AML-193 (cell line): ENCODE data around the gene SHQ1.
"Not testable (repeated sequence)": the region's sequence is repeated elsewhere in the genome, so short reads cannot be mapped to it uniquely, and the experiment has no call there.

ENCODE experiments used
- DNase-seq, 2 experiments: peaks; one replicate each; lab custom pipeline; 2025; lab: John Stamatoyannopoulos, UW

The SHQ1 gene

DNA sequence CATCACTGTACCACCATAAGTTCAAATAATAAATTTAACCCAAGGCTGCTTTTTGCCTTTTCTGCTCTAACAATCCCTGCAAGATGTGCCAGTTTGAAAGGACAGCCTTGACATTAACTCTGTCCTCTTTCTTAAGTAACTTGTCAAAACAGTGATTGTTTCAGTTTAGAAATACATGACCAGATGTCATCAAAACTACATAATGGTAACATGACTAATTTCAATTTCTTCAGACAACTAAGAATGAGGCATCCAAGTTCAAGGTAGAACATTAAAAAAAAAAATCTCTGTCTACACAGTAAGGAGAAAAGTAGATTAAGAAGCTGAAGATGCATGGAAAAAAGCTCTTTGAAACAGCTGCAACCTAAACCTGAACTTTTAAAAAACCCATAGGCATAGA is 47.4 kb downstream of the SHQ1 start:
- no peak for DNase-seq

DNA sequence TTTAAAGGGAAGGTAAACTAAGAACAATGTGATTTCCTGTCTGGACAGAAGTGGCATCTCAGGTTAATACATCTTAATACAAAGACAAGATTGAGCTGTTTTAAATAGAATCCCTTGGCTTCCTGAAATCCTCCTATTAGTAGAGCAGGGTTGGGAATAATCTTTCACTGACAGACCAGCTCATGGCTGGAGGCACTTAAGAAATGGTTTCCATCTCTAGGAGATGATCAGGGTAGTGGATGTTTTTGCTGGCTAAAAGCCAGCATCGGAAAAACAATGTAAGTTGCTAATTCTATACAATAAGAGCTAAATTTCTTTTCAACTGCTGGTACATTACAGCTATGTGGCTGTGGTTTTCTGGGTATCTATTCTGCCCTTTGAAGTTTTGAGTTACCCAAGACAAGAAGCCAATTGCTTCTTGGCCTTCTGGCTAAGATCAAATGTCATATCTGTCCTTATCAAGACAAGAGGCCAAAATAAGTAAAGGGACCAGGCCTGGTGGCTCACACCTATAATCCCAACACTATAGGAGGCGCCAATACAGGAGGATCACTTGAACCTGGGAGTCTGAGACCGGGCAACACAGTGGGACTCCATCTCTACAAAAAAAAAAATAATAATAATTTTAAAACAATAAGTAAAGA is 49.6 kb downstream of the SHQ1 start:
- no peak for DNase-seq

DNA sequence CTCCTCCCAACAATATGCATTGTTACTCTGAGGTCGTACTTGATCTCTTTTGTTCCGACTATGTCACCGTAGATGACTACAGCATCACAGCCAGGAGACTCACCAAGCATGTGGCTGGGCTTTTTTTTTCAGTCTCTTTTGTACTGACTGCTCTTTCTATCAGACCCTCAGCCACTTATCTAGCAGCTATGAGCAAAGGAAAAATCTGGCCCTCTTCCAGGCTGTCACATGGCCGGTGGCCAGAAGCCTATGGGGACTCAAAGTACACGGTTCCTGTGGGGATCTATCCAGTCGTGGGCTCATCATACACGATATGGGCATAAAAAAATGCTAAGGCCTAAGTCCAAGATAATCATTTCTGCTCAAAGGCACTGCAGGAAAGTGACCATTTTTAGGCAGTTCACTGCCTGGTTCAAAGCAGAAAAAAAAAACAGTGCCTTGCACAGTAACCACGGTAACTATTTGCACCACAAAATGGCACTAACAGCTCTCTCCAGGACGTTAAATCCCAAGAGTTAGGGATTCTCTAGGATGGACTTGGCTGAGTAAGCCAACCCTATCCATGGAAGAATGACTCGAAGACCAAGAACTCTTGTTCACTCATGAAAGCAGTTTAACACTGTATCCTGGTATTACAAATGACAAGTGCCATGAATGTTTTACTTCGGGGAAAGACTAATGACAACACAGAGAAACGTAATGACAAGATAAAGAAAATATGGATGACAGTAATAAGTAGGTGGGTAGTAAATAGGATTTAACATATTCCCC is 50.3 kb downstream of the SHQ1 start:
- DNase-seq = no peak

DNA sequence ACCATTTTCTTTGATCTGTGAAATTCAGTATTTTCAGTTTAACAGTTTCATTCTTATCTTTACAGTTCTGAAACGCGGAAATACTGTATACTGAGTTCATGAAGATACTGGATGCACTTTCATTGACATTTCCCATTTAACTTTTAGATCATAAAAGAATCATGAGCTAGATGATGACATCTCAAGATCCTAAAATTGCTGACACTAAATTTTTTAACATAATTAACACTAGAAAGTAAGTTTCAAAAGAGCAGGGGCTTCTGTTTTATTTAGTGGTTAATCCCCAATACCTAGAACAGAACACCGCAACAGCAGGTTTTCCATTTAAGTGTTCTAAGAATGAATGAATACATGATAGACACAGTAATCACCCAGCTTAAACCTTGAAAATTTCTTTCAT is 54.2 kb downstream of the SHQ1 start:
- no peak for DNase-seq

DNA sequence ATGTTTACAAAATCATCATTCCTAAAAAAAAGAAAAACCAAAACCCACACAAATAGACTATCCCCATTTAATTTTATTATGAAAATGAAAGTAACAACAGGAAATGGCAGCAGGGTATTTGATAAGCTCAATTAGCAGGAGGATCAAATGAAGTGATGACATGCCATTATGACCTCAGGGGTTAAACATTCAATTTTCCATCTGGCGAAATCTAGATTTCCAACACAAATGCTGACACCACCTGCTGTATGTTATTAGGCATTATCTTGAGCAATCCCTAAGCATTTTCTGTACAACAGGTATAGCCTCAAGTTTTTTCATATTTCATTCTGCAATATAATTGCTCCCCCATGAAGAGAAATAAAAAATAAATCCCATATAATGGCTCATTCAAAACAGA is 57.1 kb downstream of the SHQ1 start:
- no peak for DNase-seq

DNA sequence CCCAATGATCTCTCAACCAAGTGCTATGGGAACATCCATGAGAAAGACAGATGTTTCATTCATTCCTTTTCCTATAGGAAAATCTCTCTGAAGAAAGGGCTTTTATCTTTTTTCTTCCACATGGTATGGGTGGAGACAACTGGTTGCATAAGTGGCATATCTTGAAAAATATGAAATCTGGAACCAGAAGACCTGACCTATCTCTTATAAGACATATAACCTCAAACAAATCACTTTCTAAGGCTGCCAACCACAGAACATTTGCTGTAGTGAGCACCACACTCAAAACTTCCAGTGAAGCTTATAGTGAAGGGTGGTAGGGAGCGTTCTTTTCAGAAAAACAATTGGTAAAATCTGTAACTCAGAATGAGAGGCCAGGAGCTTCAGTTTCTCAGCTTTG is 58.5 kb downstream of the SHQ1 start:
- DNase-seq = no peak

DNA sequence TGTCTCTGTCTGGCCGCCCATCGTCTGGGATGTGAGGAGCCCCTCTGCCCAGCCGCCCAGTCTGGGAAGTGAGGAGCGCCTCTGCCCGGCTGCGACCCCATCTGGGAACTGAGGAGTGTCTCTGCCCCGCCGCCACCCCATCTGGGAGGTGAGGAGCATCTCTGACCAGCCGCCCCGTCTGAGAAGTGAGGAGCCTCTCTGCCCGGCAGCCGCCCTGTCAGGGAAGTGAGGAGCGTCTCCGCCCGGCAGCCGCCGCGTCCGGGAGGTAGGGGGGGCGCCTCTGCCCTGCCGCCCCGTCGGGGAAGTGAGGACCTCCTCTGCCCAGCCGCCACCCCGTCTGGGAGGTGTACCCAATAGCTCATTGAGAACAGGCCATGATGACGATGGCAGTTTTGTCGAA is 60.0 kb downstream of the SHQ1 start:
- not testable (repeated sequence) for DNase-seq

DNA sequence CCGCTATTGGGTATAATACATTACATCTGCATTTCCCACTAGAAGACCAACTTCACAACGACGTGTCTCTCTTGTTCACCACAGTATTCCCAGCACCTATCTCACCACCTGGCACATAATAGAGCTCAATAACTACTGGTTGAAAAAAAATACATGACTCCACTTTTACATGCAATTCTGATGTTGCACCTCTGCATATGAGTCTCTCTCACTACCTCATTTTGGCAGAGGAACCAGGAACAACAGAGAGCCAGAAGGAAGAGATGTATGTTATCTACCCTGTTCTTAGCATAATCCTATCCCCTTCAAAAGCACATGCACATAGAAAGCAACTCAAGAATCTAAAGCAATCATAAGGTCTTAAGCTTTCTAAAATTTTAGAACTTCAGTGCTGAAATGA is 61.6 kb downstream of the SHQ1 start:
- no peak for DNase-seq

DNA sequence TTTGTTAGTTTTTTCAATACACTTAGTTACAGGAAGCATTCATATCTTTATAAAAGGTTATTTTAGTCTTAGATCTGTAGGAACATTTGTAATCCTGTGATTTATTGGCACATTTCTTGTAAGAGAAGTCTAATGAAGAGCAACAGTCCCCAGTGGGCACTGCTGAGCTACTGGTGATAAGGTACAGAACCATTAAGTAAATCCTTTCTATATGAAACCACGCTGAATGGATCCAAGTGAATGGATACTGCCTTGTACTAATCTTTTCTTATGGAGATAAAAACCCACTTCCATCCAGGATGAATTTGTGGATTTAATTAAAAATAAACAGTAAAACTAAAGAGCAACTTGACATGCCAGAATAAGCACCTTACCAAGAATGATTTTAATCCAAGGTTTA is 64.0 kb downstream of the SHQ1 start:
- no peak for DNase-seq

DNA sequence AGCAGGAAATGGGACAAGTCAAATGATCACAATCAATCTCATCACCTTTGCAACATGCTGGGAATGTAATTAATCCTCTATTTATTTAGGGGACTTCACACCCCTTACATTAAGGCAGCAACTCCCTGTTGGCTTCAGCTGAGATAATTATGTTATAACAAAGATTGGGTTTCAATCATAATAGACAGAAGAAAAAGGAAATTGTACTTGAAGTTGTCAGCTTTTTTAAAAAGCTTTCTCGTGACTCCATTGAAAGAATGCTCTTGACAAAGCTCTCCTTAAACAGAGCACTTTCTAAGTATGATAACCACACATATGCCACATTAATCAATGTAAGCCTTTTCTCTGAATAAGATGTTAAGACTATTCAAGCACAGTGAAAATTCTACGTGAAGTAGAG is 65.7 kb downstream of the SHQ1 start:
- no peak for DNase-seq

DNA sequence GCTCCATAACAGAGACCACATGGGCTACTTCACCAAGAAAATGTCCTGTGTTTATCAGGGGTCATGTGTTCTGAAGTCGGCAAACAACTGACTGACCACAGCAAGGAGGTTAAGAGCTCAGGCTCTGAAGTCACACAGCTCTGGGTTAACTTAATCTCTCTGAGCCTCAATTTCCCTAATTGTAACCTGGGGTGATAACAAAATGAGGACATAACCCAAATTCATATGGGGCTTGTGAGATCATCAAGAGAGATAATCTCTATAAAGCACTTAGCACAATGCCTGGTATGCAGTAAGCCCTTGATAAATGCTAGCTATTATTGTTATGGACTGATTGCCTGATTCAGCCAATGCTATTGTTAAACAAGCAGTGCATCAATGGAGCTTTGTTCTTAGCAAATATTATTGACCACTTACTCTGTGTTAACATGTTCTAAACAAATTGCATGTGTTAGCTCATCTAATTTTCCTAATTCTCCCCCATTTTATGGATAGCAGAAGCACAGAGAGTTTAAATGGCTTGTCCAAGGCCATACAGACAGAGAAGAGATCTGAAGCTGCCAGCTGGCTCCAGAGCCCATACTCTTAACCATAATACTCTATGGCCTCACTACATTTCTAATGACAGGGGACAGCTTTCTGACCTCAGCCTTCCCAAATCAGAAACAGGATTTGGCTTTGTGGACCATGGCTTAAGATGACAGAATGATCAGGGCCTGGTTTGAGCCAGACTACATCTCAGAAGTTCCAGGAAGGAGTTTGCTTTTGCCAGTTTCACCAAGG is 78.3 kb downstream of the SHQ1 start:
- DNase-seq = no peak

DNA sequence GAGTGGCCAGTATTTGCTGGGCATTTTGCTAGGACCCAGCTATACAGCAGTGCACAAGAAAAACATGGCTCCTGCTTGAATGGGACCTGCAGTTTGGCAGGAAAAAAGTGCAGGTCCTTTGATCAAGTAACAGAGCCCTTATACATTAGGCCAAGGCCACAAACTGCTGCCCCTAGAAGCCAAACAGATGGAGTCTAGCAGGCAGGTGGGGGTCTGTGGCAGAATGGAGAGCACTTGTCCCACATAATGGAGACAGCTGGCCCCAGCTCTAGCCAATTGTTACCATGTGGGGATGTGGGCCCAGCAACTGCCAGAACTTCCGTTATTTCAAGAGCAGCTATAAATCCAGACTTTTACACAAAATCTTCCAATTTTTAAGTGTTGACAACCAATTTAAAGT is 79.3 kb downstream of the SHQ1 start:
- DNase-seq = no peak

DNA sequence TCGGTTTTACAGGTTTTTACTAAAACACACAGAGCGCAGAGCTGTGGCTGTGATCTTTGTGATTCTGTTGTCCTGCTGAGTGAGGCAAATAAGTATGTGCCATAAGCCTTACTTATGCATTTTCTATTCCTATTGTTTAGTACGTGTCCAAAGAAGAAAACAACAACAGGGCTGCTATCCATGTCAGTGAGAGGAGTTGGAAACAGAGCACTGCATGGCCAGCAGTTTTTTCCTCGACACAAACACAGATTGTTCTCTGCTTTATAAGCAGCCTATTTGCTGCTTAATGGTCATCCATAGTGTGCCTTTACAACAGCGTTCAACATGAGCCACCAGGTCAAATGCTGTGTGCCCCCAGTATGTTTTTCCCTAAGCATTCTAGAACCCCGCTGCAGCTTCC is 79.8 kb downstream of the SHQ1 start:
- DNase-seq = no peak

DNA sequence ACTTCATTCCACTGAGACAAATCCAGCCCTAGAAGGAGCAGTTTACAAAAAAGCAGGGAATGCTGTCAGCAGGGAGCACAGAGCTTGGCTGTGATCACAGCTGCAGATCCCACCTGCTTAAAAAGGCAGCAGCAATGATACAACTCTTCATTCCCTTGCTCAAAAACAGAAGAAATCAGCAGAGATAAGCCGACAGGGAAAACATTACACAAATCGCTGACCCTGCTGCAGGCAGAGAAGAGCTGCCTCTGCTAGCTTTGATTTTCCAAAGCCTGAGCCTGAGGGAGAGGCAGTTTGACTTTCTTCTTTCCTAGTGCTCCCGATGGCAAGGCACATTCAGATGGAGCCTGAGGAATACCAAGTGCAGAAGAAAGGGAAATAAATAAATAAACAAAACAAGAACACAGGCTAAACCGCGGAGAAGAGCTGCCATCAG is 80.2 kb downstream of the SHQ1 start:
- DNase-seq = no peak

DNA sequence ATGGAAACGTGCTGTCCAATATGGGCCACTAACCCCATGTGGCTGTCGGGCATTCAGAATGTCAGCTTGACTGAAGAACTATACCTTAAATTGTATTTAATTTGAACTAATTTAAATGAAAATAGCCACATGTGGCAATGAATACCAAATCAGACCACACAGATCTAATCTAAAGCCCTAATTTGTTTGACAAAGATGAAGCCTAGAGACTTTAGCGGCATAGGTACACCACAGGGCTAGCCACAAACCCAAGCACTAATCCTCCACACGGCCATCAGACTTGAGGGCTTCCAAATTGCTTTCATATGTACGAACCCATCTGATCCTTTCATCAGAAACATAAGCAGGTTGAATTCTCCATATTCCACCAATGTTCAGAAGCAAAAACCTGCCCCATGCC is 81.4 kb downstream of the SHQ1 start:
- DNase-seq = no peak

DNA sequence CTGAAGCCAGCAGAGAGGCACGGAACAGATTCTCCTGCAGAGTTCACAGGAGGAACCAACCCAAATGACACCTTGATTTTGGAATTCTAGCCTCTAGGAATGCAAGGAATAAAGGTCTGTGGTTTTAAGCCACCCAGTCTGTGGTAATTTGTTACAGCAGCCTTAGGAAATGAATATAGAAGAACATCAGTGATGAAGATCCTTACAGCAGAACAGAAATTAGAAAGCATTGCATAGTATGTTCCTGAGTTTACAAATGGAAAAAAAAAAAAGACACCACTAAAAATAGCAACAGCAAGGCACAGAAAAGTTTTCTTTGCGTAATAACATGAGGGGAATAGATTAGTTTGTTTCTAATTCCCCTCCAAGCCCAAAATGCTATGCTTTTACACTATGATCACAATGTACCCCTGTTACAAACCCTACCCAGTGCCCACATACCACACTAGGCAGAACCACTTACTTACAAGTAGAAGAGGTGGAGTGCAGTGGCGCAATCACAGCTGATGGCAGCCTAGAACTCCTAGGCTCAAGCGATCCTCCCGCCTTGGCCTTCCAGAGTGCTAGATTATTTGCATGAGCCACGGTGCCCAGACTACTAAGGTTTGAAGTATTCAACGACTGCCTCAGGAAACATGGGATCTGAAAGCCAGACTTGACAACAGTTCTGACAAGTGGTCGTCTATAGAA is 84.3 kb downstream of the SHQ1 start:
- DNase-seq = no peak

DNA sequence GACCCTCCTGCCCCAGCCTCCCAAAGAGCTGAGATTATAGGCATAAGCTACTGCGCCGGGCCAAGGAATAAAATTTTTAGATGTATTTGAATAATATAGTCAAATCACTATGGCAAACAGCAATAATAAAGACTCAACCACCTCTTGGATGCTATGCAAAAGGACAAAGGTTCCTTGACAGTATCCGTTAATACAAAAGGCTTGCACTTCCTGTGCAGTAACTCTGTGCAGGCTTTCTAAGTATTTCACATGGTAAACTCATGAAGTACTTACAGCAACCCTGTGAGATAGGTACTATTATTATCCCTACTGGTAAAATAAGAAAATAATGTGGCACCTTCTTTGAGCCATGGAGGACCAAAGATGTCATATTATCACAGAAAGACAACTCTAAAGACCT is 86.8 kb downstream of the SHQ1 start:
- DNase-seq = no peak

DNA sequence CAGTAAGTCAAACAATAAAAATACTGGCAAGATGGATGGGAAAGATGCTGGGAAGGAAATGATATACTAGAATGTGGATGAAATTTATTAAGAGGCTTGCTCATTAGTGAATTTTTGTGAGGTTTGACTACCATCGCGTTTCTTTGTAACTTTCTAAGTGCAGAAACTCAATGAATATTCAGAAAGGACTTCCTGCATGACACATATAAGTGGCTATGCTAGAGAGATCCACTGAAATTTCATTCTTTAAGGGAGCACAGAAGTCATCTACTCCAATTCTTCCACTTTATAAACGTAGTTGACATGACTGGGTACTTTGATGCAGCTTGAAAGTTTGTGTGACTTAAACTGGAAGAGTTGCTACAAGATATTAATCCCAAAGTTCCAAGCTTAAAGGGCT is 88.0 kb downstream of the SHQ1 start:
- DNase-seq = no peak

DNA sequence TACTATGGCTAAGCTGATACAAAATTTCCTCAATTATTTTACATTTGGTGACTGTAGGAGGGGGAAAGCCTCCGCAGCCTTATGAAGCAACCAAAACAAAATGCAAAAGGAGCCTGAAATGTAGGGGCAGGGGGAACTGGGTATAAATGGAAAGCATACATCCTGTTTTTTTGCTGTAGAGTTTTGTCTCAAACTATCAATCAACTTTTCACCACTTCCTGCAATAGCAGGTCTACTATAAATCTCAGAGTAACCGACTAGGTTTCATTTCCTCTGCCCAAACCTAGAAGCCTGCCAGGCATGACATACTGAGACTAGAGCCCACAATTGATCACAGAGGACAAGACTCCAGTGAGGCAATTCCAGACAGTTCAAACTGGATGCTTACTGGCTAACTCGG is 91.3 kb downstream of the SHQ1 start:
- peak in 1 of 2 experiments; percentile 12 for DNase-seq

DNA sequence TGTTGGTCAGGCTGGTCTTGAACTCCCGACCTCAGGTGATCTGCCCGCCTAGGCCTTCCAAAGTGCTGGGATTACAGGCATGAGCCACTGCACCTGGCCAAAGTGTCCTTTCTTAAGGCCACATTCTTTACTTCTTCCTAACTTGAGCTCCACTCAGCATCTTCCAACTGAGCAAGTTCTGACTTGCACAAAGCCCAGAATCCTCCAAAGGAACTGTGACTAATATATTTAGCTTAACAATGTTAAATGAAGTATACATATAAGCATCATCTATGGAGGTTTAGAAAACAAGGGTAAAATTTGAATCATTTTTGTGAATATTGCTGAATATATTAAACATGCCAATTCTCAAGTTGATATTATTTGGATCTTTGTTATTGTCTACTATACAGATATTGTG is 93.7 kb downstream of the SHQ1 start:
- no peak for DNase-seq

DNA sequence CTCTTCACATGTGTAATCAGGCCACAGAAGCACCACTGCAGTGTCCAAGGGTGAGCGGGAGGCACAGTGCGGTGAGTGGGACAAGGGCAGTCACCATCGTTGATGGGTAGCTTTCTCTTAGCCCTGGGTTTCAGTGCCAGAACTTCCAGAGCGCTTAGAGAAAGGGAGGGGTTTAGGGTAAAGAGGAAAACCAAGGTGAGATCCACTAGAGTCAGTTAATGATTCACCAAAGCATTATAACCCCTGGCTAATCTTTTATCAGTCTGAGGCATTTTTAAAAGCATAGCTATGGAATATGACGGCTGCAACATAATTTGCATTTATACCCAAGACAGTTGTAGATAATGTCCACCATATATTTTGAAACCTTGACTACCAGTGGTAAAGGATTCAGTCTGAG is 94.8 kb downstream of the SHQ1 start:
- DNase-seq = no peak

DNA sequence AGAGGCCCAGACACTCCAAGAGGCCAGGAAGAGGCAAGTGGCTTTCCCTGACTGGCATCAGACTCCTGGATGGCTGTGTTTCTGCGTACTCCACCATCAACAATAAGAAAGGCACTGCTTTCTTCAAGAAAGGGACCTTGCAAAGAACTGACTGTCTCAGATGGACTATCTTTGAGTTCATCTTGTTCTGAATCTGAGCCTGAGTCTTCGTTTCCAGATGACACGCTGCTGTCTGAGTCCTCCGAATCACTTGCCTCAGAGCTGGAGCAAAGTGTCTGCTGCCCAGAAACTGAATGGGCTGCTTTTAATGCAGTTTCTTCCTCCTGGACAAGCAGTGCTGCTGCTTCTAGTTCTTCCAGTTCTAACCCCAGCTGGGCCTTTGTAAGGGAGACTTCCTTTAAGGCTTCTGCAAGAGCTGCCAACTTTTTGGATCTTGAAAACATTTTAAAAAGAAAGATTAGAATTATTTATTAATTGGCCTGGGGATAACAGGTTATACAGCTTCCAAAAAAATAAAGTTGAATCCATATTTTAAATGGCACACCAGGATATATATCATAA is 97.8 kb downstream of the SHQ1 start:
- DNase-seq = no peak
